GM23338 (cell line): ENCODE measurements around the gene LRRC4B. TPM values are rescaled to one million over a fixed set of nuclear protein-coding genes. Genes with fewer than 3 reads are reported as not detected.

Experiments used
- ATAC-seq: fragments of 200-7000 bp; cut with Tn5 transposase; 3 replicates; pipeline ENCODE4 v1.9.1; 2020
- DNase-seq: peaks from one replicate; pipeline ENCODE4 v3.0.0-alpha.2; 2015; ENCODE audit warnings: low spot score
- H2AFZ ChIP-seq: fragments of 200-600 bp; sonication (generic); 2 replicates; pipeline ENCODE4 v1.8.0; 2016; ENCODE audit warnings: antibody characterized with exemption, mild to moderate bottlenecking, moderate library complexity
- H3F3A ChIP-seq: fragments of 200-600 bp; sonication (generic); replicated peaks from 2 replicates; pipeline ENCODE4 v1.8.0; 2017; ENCODE audit warnings: antibody characterized with exemption, mixed run types, low read depth
- H3K27ac ChIP-seq: fragments of 200-600 bp; sonication (generic); 2 replicates; pipeline ENCODE4 v1.6.1; 2016; ENCODE audit warnings: low read depth
- H3K27me3 ChIP-seq: fragments of 200-600 bp; sonication (generic); 2 replicates; pipeline ENCODE4 v1.8.0; 2016; ENCODE audit warnings: mild to moderate bottlenecking, mixed run types, moderate library complexity; ENCODE audit not compliant: insufficient read depth
- H3K36me3 ChIP-seq: fragments of 200-600 bp; sonication (generic); 2 replicates; pipeline ENCODE4 v1.8.0; 2016; ENCODE audit warnings: mild to moderate bottlenecking; ENCODE audit not compliant: insufficient read depth
- H3K4me1 ChIP-seq: fragments of 200-600 bp; sonication (generic); 2 replicates; pipeline ENCODE4 v1.8.0; 2016; ENCODE audit warnings: mild to moderate bottlenecking, moderate library complexity; ENCODE audit not compliant: insufficient read depth
- H3K4me2 ChIP-seq: fragments of 200-600 bp; sonication (generic); 2 replicates; pipeline ENCODE4 v1.7.1; 2017; ENCODE audit warnings: mixed run types
- H3K4me3 ChIP-seq: fragments of 200-600 bp; sonication (generic); 2 replicates; pipeline ENCODE4 v1.6.1; 2016; ENCODE audit warnings: mixed run types
- H3K79me2 ChIP-seq: fragments of 200-600 bp; sonication (generic); replicated peaks from 2 replicates; pipeline ENCODE4 v1.8.0; 2017; ENCODE audit warnings: mild to moderate bottlenecking; ENCODE audit not compliant: insufficient read depth
- H3K9me2 ChIP-seq: fragments of 200-600 bp; sonication (generic); 2 replicates; pipeline ENCODE4 v1.8.0; 2017; ENCODE audit not compliant: insufficient read depth
- H4K20me1 ChIP-seq: fragments of 200-600 bp; sonication (generic); replicated peaks from 2 replicates; pipeline ENCODE4 v1.8.0; 2017; ENCODE audit warnings: mild to moderate bottlenecking; ENCODE audit not compliant: insufficient read depth
- H3K27ac Mint-ChIP-seq: 2 replicates; pipeline ENCODE4 v1.8.0; 2020; ENCODE audit warnings: inconsistent platforms, mild to moderate bottlenecking, moderate library complexity, mixed read lengths
- H3K27me3 Mint-ChIP-seq: 3 replicates; pipeline ENCODE4 v1.8.0; 2022; ENCODE audit warnings: low read depth, mild to moderate bottlenecking, moderate library complexity, mixed read lengths, inconsistent platforms; ENCODE audit not compliant: insufficient read depth, poor library complexity
- H3K36me3 Mint-ChIP-seq: 3 replicates; pipeline ENCODE4 v1.8.0; 2021; ENCODE audit warnings: low read depth, mild to moderate bottlenecking, inconsistent platforms, moderate library complexity, mixed read lengths
- H3K4me1 Mint-ChIP-seq: 3 replicates; pipeline ENCODE4 v1.8.0; 2020; ENCODE audit warnings: mild to moderate bottlenecking, inconsistent platforms, mixed read lengths
- H3K4me3 Mint-ChIP-seq: 3 replicates; pipeline ENCODE4 v1.8.0; 2021; ENCODE audit warnings: moderate library complexity, mild to moderate bottlenecking, inconsistent platforms, mixed read lengths
- H3K9me3 Mint-ChIP-seq: 3 replicates; pipeline ENCODE4 v1.8.0; 2020; ENCODE audit warnings: moderate library complexity, mild to moderate bottlenecking, inconsistent platforms, mixed read lengths
- CTCF ChIP-seq, 2 experiments: fragments of 200-600 bp in 1 of 2; sonication (generic) in 1 of 2; conservative IDR thresholded peaks; 2 replicates each; pipeline versions ENCODE4 v1.5.1 to v1.6.1; 2016 to 2017; ENCODE audit warnings: antibody characterized with exemption in 2 of 2, low read depth in 2 of 2, mild to moderate bottlenecking in 2 of 2, moderate library complexity in 1 of 2
- EZH2 ChIP-seq: fragments of 200-600 bp; sonication (generic); IDR thresholded peaks from one replicate; pipeline ENCODE4 v1.8.0; 2017; ENCODE audit warnings: antibody characterized with exemption, mild to moderate bottlenecking, low read depth; ENCODE audit not compliant: unreplicated experiment
- JUNB ChIP-seq: IDR thresholded peaks from one replicate; pipeline ENCODE4 v1.6.1; 2016; ENCODE audit warnings: antibody characterized with exemption; ENCODE audit not compliant: unreplicated experiment
- POLR2AphosphoS5 ChIP-seq: IDR thresholded peaks from 2 replicates; pipeline ENCODE4 v1.6.1; 2016; ENCODE audit warnings: antibody characterized with exemption, low read depth
- STAT1 ChIP-seq: IDR thresholded peaks from one replicate; pipeline ENCODE4 v1.6.1; 2016; ENCODE audit warnings: antibody characterized with exemption; ENCODE audit not compliant: unreplicated experiment
- ZNF114 ChIP-seq: fragments of 250-450 bp; sonication (Bioruptor Pico); IDR thresholded peaks from 2 replicates; pipeline ENCODE4 v1.5.0; 2020; ENCODE audit warnings: mild to moderate bottlenecking, moderate library complexity
- ZNF331 ChIP-seq: fragments of 250-450 bp; sonication (Bioruptor Pico); IDR thresholded peaks from 2 replicates; pipeline ENCODE4 v1.5.0; 2020; ENCODE audit warnings: low read depth, mild to moderate bottlenecking, moderate library complexity
- polyA plus RNA-seq: library from polyadenylated mRNA; unstranded; fragments of >200 nt; fragmentation: Nextera tagmentation; extraction: Ambion mirVana; gene quantifications from 2 replicates; pipeline ENCODE4 v1.2.1, GENCODE V29; 2016
- total RNA-seq: library from RNA; depleted of rRNA; stranded (reverse); fragments of >200 nt; shearing (Covaris generic); gene quantifications from 2 replicates; pipeline ENCODE4 v1.2.3, GENCODE V29; 2014
- TF ChIP-seq, protein P1 (sequence below): IDR thresholded peaks from 2 replicates; pipeline ENCODE4 v1.6.1; 2016; ENCODE audit warnings: antibody characterized with exemption

LRRC4B gene
- total and polyA plus RNA-seq, 2 experiments from 2014 or later = 2.0 to 13.2 TPM

DNA sequence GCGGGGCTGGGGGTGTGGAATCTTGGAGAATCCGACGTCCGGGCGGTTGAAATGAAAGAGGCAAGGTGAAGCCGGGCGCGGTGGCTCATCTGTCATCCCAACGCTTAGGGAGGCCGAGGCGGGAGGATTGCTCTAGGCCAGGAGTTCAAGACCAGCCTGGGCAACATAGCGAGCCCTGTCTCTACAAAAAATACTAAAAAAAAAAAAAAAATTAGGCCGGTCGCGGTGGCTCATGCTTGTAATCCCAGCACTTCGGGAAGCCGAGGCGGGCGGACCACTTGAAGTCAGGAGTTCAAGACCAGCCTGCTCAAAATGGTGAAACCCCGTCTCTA, 91.4 kb downstream of the LRRC4B start:
- Histone ChIP-seq H3F3A (peaks cover 6% of the 10 kb centered on the region), H3K9me2 (no peaks in the 10 kb centered on the region), H4K20me1 (no peaks in the 10 kb centered on the region; the same call in 1 of the 2 replicates), H3K4me2 (peak overlapping the region; percentile 88), H3K27me3 (no peaks in the 10 kb centered on the region), H3K4me1 (peaks cover 10% of the 10 kb centered on the region; the same call in 1 of the 2 replicates), H3K79me2 (peaks cover 25% of the 10 kb centered on the region), H2AFZ (no peak overlapping the region), H3K27ac (no peak overlapping the region), H3K36me3 (peaks cover 3% of the 10 kb centered on the region; the same call in 1 of the 2 replicates), H3K4me3 (peak overlapping the region; percentile 97)
- H3K9me3 Mint-ChIP-seq = peaks cover 90% of the 10 kb centered on the region
- no peak overlapping the region for H3K27ac Mint-ChIP-seq
- DNase-seq (peak; percentile 96), ATAC-seq (no peak)
- no peak overlapping the region for H3K4me3 Mint-ChIP-seq
- H3K27me3 Mint-ChIP-seq = peaks cover 12% of the 10 kb centered on the region
- H3K36me3 Mint-ChIP-seq = peaks cover 37% of the 10 kb centered on the region
- H3K4me1 Mint-ChIP-seq = no peaks in the 10 kb centered on the region; the same call in 2 of the 3 replicates
- TF ChIP-seq POLR2AphosphoS5 (no peak), ZNF331 (CRISPR knock-in tag) (no peak), JUNB (no peak), EZH2 (no peak), STAT1 (no peak), CTCF (conservative IDR thresholded peaks at IDR 0.05; ENCODE audit: low read depth in 2 of 2) (no peak)
- TF ChIP-seq, protein P1, sequence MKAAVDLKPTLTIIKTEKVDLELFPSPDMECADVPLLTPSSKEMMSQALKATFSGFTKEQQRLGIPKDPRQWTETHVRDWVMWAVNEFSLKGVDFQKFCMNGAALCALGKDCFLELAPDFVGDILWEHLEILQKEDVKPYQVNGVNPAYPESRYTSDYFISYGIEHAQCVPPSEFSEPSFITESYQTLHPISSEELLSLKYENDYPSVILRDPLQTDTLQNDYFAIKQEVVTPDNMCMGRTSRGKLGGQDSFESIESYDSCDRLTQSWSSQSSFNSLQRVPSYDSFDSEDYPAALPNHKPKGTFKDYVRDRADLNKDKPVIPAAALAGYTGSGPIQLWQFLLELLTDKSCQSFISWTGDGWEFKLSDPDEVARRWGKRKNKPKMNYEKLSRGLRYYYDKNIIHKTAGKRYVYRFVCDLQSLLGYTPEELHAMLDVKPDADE = no peak

DNA sequence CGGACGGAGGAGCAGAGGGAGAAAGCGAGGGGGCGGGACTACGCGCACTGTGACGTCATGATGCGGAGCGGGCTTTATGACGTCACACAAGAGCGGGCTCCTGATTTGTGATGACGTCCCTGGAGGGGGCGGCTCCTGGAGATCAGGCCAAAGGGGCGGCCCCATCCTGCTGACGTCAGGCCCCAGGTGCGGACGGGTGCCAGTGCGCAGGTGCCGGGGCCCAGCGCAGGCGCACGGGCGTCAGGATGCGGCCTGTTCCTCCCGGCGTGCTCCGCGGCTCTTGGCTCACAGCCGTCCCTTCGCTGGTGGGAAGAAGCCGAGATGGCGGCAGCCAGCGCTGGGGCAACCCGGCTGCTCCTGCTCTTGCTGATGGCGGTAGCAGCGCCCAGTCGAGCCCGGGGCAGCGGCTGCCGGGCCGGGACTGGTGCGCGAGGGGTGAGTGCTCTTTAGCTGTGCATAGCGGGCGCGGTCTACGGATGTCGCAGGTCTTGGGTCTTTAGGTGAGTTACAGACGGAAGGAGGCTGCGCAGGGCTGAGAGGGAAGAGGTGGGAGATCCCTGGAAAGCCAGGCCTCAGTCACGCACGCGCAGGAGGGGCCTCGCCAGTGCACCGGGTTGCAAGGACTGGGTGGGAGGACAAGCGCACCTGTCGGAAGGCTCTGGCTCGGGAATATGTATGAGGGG, 91.9 kb downstream of the LRRC4B start, which contains the start of the genes EMC10 and GARIN5A:
Gene EMC10 (plus strand): TSS at position 284 of the 683 bp plus-strand sequence. CDS start 38 bp downstream, at position 322.
Gene GARIN5A (minus strand): TSS at position 625 of the 683 bp plus-strand sequence. CDS start 460 bp downstream, at position 165.
- peaks cover 38% of the 10 kb centered on the region for H3K36me3 Mint-ChIP-seq
- ATAC-seq = no peak

More for the DNA sequence above, 91.9 kb downstream of the LRRC4B start, which contains the start of the genes EMC10 and GARIN5A:
- H3K79me2 ChIP-seq = peaks cover 25% of the 10 kb centered on the region
- H4K20me1 ChIP-seq = no peaks in the 10 kb centered on the region; the same call in 1 of the 2 replicates
- peak within 1 kb of the TSS; percentile 88 for H3K4me2 ChIP-seq
- no peaks in the 10 kb centered on the region for H3K27me3 ChIP-seq
- Mint-ChIP-seq H3K9me3 (peaks cover 90% of the 10 kb centered on the region), H3K4me3 (no peak within 1 kb of the TSS), H3K4me1 (no peaks in the 10 kb centered on the region; the same call in 2 of the 3 replicates), H3K27ac (no peak within 1 kb of the TSS), H3K27me3 (peaks cover 12% of the 10 kb centered on the region)
- H3K27ac ChIP-seq = peak within 1 kb of the TSS; percentile 96
- TF ChIP-seq ZNF114 (CRISPR knock-in tag) = no peak
- TF ChIP-seq POLR2AphosphoS5 = peak; percentile 95
- TF ChIP-seq, protein P1 = 0 out of 2 replicates have a peak, but pooled peaks have one; percentile 31
- H3F3A ChIP-seq = peaks cover 10% of the 10 kb centered on the region
- peak within 1 kb of the TSS; percentile 85 for H2AFZ ChIP-seq
- H3K9me2 ChIP-seq = no peaks in the 10 kb centered on the region
- peak within 1 kb of the TSS; percentile 97 for H3K4me3 ChIP-seq
- peaks cover 3% of the 10 kb centered on the region; the same call in 1 of the 2 replicates for H3K36me3 ChIP-seq
- peak; percentile 99 for DNase-seq
- peaks cover 10% of the 10 kb centered on the region; the same call in 1 of the 2 replicates for H3K4me1 ChIP-seq
